Gastrocnemius medialis (tissue), 4 donors: ENCODE measurements around the gene TPM2. TPM values are rescaled to one million over a fixed set of nuclear protein-coding genes. Genes with fewer than 3 reads are reported as not detected.

ENCODE experiments used
- ATAC-seq, 2 donors: fragments of 150-250 bp; one replicate each; pipeline ENCODE4 v1.9.1; 2016
- DNase-seq, 2 donors: peaks; one replicate each; pipeline ENCODE4 v3.0.0-alpha.2; 2019
- H3K27ac ChIP-seq, 4 donors: fragments of 200-600 bp; sonication (generic); 1 replicate in 1 of 4; 2 replicates in 3 of 4; pipeline ENCODE4 v1.5.1; 2016 to 2018; ENCODE audit warnings: mild to moderate bottlenecking in 2 of 4, moderate library complexity in 1 of 4
- H3K27me3 ChIP-seq, 3 donors: fragments of 200-600 bp; sonication (generic) in 2 of 3; 1 replicate in 1 of 3; 2 replicates in 2 of 3; pipeline versions ENCODE4 v1.5.1 to v1.6.0; 2016 to 2019; ENCODE audit warnings: mild to moderate bottlenecking in 1 of 3, moderate library complexity in 1 of 3
- H3K36me3 ChIP-seq, 2 donors: fragments of 200-600 bp; sonication (generic) in 1 of 2; one replicate each; pipeline ENCODE4 v1.5.1; 2017 to 2018
- H3K4me1 ChIP-seq, 2 donors: fragments of 200-600 bp; sonication (generic) in 1 of 2; one replicate each; pipeline ENCODE4 v1.5.1; 2016 to 2017; ENCODE audit warnings: mild to moderate bottlenecking in 2 of 2
- H3K4me3 ChIP-seq, 4 donors: fragments of 200-600 bp; sonication (generic) in 3 of 4; 1 replicate in 1 of 4; 2 replicates in 3 of 4; pipeline ENCODE4 v1.5.1; 2016 to 2019; ENCODE audit warnings: mild to moderate bottlenecking in 2 of 4
- H3K9me3 ChIP-seq, 3 donors: fragments of 200-600 bp; sonication (generic) in 2 of 3; 1 replicate in 1 of 3; 2 replicates in 2 of 3; pipeline ENCODE4 v1.5.1; 2016 to 2019
- POLR2A ChIP-seq, 2 donors: fragments of 450-650 bp; IDR thresholded peaks; one replicate each; pipeline ENCODE4 v1.6.1; 2017; ENCODE audit warnings: antibody characterized with exemption in 2 of 2, mild to moderate bottlenecking in 2 of 2, moderate library complexity in 2 of 2
- in situ Hi-C, 4 donors: fragments of 200-750 bp; cut with MboI; loops; one replicate each; pipeline versions ENCODE4 v1.15.0 to v1.8.0; 2017; ENCODE audit warnings: low sequenced_read_pairs in 4 of 4
- intact Hi-C: fragments of 100-400 bp; cut with DNase I; formaldehyde crosslinking; loops from one replicate; pipeline ENCODE4 v1.15.1; 2023; ENCODE audit warnings: low total_unique reads
- total RNA-seq, 4 donors: library from RNA; depleted of rRNA; stranded (reverse); fragments of >200 nt; gene quantifications; one replicate each; pipeline versions ENCODE4 v1.1.0 to v1.2.3, GENCODE V29; 2016
- TF ChIP-seq, protein P1 (sequence below), 5 experiments: fragments of 450-650 bp in 3 of 5; fragments of 200-600 bp in 2 of 5; sonication (generic) in 2 of 5; IDR thresholded peaks in 4 of 5; conservative IDR thresholded peaks in 1 of 5; 1 replicate in 4 of 5; 2 replicates in 1 of 5; pipeline ENCODE4 v1.5.1; 2016 to 2019; ENCODE audit warnings: antibody characterized with exemption in 5 of 5, mild to moderate bottlenecking in 3 of 5, moderate library complexity in 3 of 5

The TPM2 gene
- total RNA-seq, 4 donors from 2014 or later, result 6,121 to 7,913 (median 7,020) TPM

DNA sequence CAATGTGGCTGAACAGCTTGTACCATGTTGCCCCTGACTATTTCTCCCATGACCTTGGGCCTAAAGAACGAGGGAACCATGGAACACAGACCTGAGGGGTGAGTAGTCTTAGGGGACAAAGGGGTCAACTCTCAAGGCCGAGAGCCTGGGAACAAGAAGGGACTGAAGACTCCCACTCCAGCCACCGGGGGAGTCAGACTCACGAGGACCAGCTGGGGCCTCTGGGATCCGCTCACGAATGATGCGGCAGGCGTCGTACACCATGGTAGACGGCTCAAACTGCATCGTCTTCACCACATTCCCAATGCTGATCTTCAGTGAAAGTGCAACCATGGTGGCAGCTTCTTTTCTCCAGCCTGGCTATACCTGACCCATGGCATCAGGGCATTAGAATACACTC, 35.6 kb upstream of the TPM2 start:
- Histone ChIP-seq H3K27me3 (no peaks in the 10 kb centered on the region), H3K4me3 (no peak overlapping the region), H3K9me3 (no peaks in the 10 kb centered on the region), H3K36me3 (peaks cover 6 to 53% of the 10 kb centered on the region in 2 donors), H3K4me1 (peaks cover 31 to 41% of the 10 kb centered on the region in 2 donors), H3K27ac (no peak overlapping the region)
- ATAC-seq (no peak), DNase-seq (no peak)
- no peak for TF ChIP-seq POLR2A (IDR thresholded peaks at IDR 0.05)
- TF ChIP-seq, protein P1, sequence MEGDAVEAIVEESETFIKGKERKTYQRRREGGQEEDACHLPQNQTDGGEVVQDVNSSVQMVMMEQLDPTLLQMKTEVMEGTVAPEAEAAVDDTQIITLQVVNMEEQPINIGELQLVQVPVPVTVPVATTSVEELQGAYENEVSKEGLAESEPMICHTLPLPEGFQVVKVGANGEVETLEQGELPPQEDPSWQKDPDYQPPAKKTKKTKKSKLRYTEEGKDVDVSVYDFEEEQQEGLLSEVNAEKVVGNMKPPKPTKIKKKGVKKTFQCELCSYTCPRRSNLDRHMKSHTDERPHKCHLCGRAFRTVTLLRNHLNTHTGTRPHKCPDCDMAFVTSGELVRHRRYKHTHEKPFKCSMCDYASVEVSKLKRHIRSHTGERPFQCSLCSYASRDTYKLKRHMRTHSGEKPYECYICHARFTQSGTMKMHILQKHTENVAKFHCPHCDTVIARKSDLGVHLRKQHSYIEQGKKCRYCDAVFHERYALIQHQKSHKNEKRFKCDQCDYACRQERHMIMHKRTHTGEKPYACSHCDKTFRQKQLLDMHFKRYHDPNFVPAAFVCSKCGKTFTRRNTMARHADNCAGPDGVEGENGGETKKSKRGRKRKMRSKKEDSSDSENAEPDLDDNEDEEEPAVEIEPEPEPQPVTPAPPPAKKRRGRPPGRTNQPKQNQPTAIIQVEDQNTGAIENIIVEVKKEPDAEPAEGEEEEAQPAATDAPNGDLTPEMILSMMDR (IDR thresholded peaks at IDR 0.05 in 4 of 5, conservative IDR thresholded peaks at IDR 0.05 in 1 of 5), result no peak
- in situ Hi-C loops (loop anchor here in 2 of 4 donors (10.0 to 25.0 kb wide), 2 partner anchors 61 to 238 kb away; partner anchors contain the start of genes ARHGEF39 (in 1 of the 2) and RUSC2 (in 1 of the 2)), intact Hi-C loops (no loop called here)

DNA sequence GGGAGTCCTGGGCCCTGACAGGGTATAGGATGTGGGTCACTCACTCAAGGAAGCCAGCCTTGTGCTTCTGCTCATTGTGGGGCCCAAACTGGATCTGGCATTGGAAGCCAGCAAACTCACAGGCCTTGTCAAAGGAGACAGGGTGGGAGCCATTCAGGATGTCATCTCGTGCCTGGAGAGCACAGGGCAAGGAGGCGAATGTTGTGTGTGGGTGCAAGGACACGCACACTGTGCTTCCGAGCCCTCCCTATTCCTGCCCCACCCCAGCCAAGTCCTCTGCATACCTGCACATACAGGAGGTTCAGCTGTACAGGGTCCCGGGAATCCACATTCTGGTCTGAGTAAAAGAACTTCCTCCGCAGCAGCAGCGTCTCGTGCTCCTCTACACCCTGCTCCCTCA, 34.2 kb upstream of the TPM2 start:
- intact Hi-C loops, result no loop called here
- in situ Hi-C loops, result loop anchor here in 1 of 4 donors (10.0 kb wide), 1 partner anchor 59 kb away; the partner anchor contains the start of gene ARHGEF39
- Histone ChIP-seq H3K4me3 (no peak overlapping the region), H3K27me3 (no peaks in the 10 kb centered on the region), H3K36me3 (peaks cover 6 to 68% of the 10 kb centered on the region in 2 donors), H3K27ac (no peak overlapping the region), H3K4me1 (peaks cover 16 to 26% of the 10 kb centered on the region in 2 donors), H3K9me3 (no peaks in the 10 kb centered on the region)
- DNase-seq (no peak), ATAC-seq (no peak)
- TF ChIP-seq, protein P1 (IDR thresholded peaks at IDR 0.05 in 4 of 5, conservative IDR thresholded peaks at IDR 0.05 in 1 of 5), result no peak
- TF ChIP-seq POLR2A (IDR thresholded peaks at IDR 0.05), result no peak

DNA sequence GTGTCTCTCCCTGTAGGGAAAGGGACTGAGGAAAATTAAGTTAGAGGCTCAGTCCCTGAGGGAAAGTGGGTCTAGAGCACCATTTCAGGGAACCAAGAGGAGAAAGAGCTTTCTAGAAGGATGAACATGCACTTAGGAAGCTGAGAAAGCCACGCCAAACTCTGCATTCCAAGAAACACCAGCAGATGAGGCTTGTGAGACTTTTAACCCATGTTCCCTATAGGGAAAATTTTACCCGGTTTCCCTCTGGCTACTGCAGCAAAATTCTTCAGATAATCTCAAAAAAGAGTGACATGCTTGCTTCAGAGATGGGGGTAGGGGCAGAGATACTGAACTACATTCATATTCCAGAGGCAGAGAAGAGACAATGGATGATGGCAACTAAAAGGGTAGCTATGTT, 33.7 kb upstream of the TPM2 start:
- TF ChIP-seq POLR2A (IDR thresholded peaks at IDR 0.05), result no peak
- TF ChIP-seq, protein P1 (IDR thresholded peaks at IDR 0.05 in 4 of 5, conservative IDR thresholded peaks at IDR 0.05 in 1 of 5), result no peak
- Histone ChIP-seq H3K36me3 (peaks cover 6 to 73% of the 10 kb centered on the region in 2 donors), H3K27me3 (no peaks in the 10 kb centered on the region), H3K4me3 (no peak overlapping the region), H3K4me1 (peaks cover 12 to 21% of the 10 kb centered on the region in 2 donors), H3K27ac (no peak overlapping the region), H3K9me3 (no peaks in the 10 kb centered on the region)
- DNase-seq, result no peak
- ATAC-seq, result no peak
- in situ Hi-C loops (loop anchor here in 1 of 4 donors (10.0 kb wide), 1 partner anchor 59 kb away; the partner anchor contains the start of gene ARHGEF39), intact Hi-C loops (no loop called here)

DNA sequence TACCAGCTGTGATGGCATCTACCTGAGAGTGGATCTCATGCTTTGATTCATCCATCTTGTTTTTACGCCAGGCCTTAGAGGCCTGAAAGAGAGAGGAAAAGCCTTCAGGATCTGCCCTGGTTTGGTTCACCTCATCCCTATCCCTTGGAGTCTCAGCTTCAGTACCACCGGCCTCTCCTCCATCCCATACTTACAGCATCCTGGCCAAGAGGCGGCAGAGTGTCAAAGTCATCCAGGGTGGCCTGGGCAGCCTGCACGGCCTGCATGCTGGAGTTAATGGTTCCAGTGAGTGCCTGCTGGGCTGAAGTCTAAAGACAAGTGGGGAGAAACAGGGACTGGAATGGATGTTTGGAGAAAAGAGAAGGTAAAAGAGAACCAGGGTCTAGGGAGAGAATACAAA, 29.8 kb upstream of the TPM2 start:
- intact Hi-C loops, result no loop called here
- in situ Hi-C loops, result no loop called here
- no peak overlapping the region for H3K4me3 ChIP-seq

More for the DNA sequence above, 29.8 kb upstream of the TPM2 start:
- Histone ChIP-seq H3K4me1 (no peaks in the 10 kb centered on the region), H3K36me3 (peaks cover 11 to 100% of the 10 kb centered on the region in 2 donors), H3K27me3 (no peaks in the 10 kb centered on the region), H3K27ac (no peak overlapping the region), H3K9me3 (no peaks in the 10 kb centered on the region)
- ATAC-seq (no peak), DNase-seq (no peak)
- no peak for TF ChIP-seq POLR2A (IDR thresholded peaks at IDR 0.05)
- TF ChIP-seq, protein P1 (IDR thresholded peaks at IDR 0.05 in 4 of 5, conservative IDR thresholded peaks at IDR 0.05 in 1 of 5), result no peak
